Chondrocyte (in vitro differentiated cells): ENCODE results near the gene TMEM204. TPM values are rescaled to one million over a fixed set of nuclear protein-coding genes. Genes with fewer than 3 reads are reported as not detected.
A peak's percentile ranks its signal among the peaks of the same experiment; 100 is the strongest.

ENCODE experiments used
- DNase-seq: peaks from one replicate; pipeline ENCODE4 v3.0.0; 2021; ENCODE audit warnings: mixed read lengths, low spot score
- H3K27ac Mint-ChIP-seq: one replicate; pipeline ENCODE4 v1.8.0; 2021; ENCODE audit warnings: mild to moderate bottlenecking, moderate library complexity, mixed read lengths; ENCODE audit not compliant: unreplicated experiment
- H3K27me3 Mint-ChIP-seq: 2 replicates; pipeline ENCODE4 v1.8.0; 2021; ENCODE audit warnings: low read depth, mixed read lengths
- H3K36me3 Mint-ChIP-seq: 2 replicates; pipeline ENCODE4 v1.8.0; 2021; ENCODE audit warnings: low read depth, mixed read lengths
- H3K4me1 Mint-ChIP-seq: 2 replicates; pipeline ENCODE4 v1.8.0; 2021; ENCODE audit warnings: low read depth, mild to moderate bottlenecking, mixed read lengths
- H3K4me3 Mint-ChIP-seq: one replicate; pipeline ENCODE4 v1.8.0; 2021; ENCODE audit warnings: mild to moderate bottlenecking, moderate library complexity, mixed read lengths; ENCODE audit not compliant: unreplicated experiment
- H3K9me3 Mint-ChIP-seq: 2 replicates; pipeline ENCODE4 v1.8.0; 2021; ENCODE audit warnings: low read depth, mixed read lengths
- total RNA-seq: library from RNA; stranded (reverse); gene quantifications from 3 replicates; pipeline ENCODE4 v1.2.1, GENCODE V29; 2021
- TF ChIP-seq, protein P1 (sequence below): fragments of 200-600 bp; sonication (generic); IDR thresholded peaks from 2 replicates; pipeline ENCODE4 v1.5.0; 2021; ENCODE audit warnings: antibody characterized with exemption, mild to moderate bottlenecking, moderate library complexity

TMEM204 gene
- total RNA-seq, 1 donor from 2014 or later = 8.4 TPM

DNA sequence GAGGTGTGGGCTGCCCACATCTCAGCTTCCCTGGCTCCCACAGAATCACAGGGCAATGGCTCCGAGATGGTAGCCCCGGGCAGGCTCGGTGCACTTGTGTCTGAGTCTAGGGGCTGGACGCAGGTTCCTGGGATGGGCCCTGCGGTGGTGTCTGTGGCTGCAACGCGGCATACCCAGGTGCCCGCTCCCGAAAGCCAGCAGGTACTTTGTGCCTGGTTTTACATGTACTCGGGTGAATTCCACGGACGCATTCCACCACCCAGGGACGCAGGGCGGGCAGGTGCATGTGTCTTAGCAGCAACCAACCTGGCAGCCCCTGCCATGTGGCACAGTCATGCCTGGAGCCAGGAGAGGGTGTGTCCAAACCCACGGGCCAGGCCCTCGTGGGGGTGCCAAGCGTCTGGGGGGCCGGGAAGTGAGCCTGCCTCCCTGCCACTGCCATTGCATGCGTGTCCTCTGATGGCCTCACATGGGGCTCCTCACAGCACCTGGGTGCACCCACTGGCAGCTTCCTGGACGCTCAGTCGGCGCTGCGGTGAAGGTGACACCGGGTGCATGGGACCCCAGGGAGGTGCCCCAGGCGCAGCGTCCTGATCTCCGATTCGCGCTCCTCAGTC lies 4.4 kb upstream of the TMEM204 start:
- Mint-ChIP-seq H3K36me3 (peaks cover under 1% of the 10 kb centered on the region), H3K27me3 (no peaks in the 10 kb centered on the region), H3K4me3 (no peak overlapping the region), H3K4me1 (peaks cover 35% of the 10 kb centered on the region), H3K9me3 (no peaks in the 10 kb centered on the region), H3K27ac (no peak overlapping the region)
- TF ChIP-seq, protein P1, sequence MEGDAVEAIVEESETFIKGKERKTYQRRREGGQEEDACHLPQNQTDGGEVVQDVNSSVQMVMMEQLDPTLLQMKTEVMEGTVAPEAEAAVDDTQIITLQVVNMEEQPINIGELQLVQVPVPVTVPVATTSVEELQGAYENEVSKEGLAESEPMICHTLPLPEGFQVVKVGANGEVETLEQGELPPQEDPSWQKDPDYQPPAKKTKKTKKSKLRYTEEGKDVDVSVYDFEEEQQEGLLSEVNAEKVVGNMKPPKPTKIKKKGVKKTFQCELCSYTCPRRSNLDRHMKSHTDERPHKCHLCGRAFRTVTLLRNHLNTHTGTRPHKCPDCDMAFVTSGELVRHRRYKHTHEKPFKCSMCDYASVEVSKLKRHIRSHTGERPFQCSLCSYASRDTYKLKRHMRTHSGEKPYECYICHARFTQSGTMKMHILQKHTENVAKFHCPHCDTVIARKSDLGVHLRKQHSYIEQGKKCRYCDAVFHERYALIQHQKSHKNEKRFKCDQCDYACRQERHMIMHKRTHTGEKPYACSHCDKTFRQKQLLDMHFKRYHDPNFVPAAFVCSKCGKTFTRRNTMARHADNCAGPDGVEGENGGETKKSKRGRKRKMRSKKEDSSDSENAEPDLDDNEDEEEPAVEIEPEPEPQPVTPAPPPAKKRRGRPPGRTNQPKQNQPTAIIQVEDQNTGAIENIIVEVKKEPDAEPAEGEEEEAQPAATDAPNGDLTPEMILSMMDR = no peak
- DNase-seq = no peak

DNA sequence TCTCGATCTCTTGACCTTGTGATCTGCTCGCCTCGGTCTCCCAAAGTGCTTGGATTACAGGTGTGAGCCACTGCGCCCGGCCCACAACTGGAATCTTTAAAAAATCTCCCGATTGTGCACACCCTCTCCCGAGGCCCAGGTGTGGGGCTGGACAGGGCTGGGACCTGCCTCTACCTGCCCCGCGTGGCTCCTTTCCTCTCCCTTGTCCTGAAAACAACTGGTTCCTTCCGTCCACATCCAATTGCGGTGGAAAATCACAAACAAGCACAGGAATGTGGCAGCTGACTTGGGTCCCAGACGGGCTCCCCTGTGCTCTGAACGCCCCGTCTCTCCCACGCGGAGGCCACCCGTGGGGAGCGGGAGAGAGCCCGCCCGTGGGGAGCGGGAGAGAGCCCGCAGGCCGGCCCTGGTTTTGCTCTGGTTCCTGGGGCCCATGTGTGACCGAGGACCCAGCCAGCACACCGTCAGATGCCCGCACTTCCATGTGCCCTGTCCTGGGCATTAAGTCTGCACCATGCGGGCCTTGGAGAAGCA lies 3.0 kb upstream of the TMEM204 start:
- no peaks in the 10 kb centered on the region for H3K27me3 Mint-ChIP-seq
- no peak for DNase-seq
- TF ChIP-seq, protein P1 = no peak
- no peak overlapping the region for H3K4me3 Mint-ChIP-seq
- H3K36me3 Mint-ChIP-seq = no peaks in the 10 kb centered on the region
- peaks cover 47% of the 10 kb centered on the region for H3K4me1 Mint-ChIP-seq
- H3K27ac Mint-ChIP-seq = no peak overlapping the region
- H3K9me3 Mint-ChIP-seq = no peaks in the 10 kb centered on the region

DNA sequence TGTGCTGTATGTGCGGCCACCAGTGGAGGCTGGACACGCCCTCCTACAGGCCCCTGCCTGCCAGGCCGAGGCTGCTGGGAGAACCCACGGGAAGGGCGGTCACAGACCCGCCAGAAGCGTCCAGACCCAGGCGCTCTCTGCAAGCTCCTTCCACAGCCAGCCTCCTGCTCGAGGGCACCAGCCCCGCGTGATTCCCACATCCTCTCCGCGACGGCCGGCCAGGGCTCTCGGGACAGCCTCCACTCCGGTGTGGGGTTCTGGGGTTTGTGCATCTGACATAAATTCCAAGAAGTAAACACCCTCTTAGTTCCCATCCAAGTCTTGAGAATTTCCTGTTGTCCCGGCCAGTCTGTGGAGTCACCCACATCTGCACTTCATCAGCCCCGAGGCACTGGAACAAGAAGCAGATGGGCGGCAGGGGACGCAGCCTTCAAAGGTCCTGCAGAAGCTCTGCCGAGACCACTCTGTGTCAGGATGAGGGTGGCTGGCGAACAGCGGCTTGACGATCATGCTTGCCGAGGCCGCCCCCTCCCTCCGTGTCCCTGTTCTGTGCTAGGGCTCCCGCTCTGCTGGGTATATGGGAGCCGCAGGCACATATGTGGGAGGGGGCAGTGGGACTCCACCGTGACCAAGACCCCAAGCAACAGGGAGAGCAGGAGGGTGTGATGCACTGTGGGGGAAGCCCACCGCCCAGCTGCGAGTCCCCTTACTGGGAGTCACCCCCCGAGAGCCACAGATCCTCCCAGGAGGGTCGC lies 2.4 kb upstream of the TMEM204 start:
- TF ChIP-seq, protein P1 = peak; percentile 27
- Mint-ChIP-seq H3K4me1 (peaks cover 51% of the 10 kb centered on the region), H3K27me3 (no peaks in the 10 kb centered on the region), H3K27ac (peak overlapping the region; percentile 51), H3K9me3 (no peaks in the 10 kb centered on the region), H3K4me3 (no peak overlapping the region), H3K36me3 (no peaks in the 10 kb centered on the region)
- no peak for DNase-seq

DNA sequence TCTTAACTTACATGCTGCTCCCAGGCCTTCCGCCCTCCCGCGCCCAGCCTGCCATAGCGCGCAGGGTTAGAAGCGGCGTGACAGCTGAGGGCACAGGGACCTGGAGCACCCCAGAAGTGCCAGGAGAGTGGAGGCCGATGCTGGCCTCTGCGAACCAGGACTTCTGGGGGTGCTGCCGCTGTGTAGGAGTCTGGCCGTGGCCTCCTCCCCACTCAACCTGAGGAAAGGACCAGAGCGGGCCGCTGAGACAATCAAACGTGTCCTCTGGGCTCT lies 1.9 kb upstream of the TMEM204 start:
- no peaks in the 10 kb centered on the region for H3K27me3 Mint-ChIP-seq
- TF ChIP-seq, protein P1 = no peak
- no peaks in the 10 kb centered on the region for H3K9me3 Mint-ChIP-seq
- peaks cover under 1% of the 10 kb centered on the region for H3K36me3 Mint-ChIP-seq
- no peak for DNase-seq
- H3K27ac Mint-ChIP-seq = peak overlapping the region; percentile 87
- H3K4me1 Mint-ChIP-seq = peaks cover 52% of the 10 kb centered on the region
- H3K4me3 Mint-ChIP-seq = no peak overlapping the region

DNA sequence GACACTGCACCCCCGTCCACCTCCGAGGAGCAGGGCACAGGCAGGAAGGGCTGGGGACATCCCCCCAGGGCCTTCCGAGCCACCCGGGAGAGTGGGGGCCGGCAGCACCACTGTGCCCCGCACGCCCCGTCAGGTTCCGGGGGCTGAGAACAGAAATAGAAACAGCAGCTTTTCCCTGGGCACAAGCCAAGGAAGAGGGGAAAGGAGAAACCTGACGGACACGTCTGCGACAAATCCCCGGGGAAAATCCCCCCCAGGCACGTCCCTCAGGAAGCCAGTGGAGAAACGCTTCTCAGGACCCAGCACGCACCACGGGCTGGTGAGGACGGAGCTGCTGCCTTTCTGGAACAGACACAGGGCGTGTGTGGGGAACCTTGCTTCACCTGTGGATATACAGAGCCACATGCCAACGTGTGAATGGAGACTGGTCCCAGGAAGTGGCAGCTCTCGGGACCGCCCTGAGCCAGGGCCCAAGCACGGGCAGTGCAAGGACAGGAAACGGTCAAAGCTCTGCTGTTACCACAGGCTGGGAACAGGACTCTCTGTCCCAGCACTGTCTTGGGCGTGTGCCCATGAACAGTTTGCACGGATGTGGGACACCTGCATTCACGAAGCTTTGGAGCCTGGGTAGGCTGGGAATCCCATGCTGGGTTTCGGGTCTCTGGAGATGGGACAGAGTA lies 1.2 kb upstream of the TMEM204 start:
- Mint-ChIP-seq H3K4me3 (peak overlapping the region; percentile 19), H3K27ac (peak overlapping the region; percentile 87), H3K9me3 (no peaks in the 10 kb centered on the region), H3K4me1 (peaks cover 55% of the 10 kb centered on the region), H3K36me3 (peaks cover 5% of the 10 kb centered on the region), H3K27me3 (no peaks in the 10 kb centered on the region)
- TF ChIP-seq, protein P1 = no peak
- DNase-seq = no peak
